GM21515 (cell line): Measurements from ENCODE around the gene UCKL1.
"Not testable (repeated sequence)": the region's sequence is repeated elsewhere in the genome, so short reads cannot be mapped to it uniquely, and the experiment has no call there.

Experiments
- ATAC-seq: cut with Tn5 transposase; IDR thresholded peaks from one replicate; pipeline ENCODE4 v1.9.1; 2021; ENCODE audit not compliant: unreplicated experiment

The UCKL1 gene

DNA sequence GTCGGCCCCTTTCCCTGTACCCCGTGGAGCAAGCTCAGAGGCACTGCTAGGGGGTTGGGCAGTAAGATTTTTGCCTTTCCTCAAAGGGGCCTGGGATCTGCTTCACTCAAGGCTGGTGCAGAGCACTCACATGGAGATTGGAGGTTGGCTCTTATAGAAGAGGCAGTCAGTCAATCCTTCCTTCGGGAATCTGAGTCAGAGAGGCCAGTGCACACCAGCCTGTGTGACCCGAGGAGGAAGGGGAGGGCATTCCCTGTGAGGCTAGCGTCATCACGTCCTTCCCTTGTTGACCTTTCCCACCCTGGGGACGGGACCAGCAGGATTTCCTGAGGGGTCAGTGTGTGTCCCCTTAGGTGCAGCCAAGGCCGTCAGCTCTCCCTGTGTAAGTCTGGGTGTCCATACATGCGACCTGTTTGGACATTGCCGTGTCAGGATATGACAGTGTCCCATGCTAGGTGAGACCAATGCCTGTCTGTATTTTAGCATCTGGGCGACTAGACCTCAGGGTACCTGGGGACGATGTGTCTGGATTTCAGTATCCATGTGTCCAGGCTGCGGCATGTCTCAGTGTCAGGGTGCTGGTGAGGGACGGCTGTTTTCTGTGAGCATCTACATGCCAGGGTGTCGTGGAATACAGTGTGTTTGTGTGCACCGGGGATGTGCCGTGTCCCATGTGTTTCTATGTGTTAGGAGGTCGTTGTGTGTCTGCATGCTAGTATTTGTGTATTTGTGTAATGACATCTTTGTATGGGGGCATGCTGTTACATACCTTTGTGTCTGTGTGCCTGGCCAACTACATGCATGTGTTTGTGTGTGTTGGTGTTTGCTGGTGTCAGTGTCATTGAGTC lies 16.3 kb upstream of the UCKL1 start:
- ATAC-seq = no peak

- not testable (repeated sequence) for ATAC-seq
These were observed 15.7 kb upstream of the UCKL1 start for GRCh38 chr20:63971960-63972311.

DNA sequence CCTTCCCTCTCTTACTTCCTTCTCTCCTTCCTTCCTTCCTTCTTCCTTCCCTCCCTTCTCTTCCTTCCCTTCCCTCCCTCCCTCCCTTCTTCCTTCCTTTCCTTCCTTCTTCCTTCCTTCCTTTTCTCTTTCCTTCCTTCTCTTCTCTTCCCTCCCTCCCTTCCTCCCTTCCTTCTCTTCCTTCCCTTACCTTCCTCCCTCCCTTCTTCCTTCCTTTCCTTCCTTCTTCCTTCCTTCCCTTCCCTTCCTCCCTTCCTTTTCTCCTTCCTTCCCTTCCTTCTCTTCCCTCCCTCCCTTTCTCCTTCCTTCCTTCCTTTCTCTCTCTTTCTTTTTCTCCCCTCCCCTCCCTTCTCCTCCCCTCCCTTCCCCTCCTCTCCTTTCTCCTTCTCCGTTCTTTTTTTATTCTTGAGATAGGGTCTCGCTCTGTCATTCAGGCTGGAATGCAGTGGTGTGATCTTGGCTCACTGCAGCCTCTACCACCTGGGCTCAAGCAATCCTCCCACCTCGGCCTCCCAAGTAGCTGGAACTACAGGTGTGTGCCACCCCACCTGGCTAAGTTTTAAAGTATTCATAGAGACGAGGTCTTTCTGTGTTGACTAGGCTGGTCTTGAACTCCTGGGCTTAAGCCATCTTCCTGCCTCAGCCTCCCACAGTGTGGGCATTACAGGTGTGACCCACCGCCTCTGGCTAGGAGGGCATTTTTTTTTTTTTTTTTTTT lies 14.7 kb upstream of the UCKL1 start:
- ATAC-seq = no peak

- no peak for ATAC-seq
These were observed 13.9 kb upstream of the UCKL1 start, which contains the start of gene ZNF512B for GRCh38 chr20:63969838-63970713. ZNF512B (minus strand) TSS chr20:63969930; CDS start chr20:63967950, 1,980 bp downstream.

GRCh38 chr20:63968928-63969760 lies 12.9 kb upstream of the UCKL1 start:
- ATAC-seq = no peak

GRCh38 chr20:63968136-63968927 lies 12.1 kb upstream of the UCKL1 start:
- no peak for ATAC-seq

DNA sequence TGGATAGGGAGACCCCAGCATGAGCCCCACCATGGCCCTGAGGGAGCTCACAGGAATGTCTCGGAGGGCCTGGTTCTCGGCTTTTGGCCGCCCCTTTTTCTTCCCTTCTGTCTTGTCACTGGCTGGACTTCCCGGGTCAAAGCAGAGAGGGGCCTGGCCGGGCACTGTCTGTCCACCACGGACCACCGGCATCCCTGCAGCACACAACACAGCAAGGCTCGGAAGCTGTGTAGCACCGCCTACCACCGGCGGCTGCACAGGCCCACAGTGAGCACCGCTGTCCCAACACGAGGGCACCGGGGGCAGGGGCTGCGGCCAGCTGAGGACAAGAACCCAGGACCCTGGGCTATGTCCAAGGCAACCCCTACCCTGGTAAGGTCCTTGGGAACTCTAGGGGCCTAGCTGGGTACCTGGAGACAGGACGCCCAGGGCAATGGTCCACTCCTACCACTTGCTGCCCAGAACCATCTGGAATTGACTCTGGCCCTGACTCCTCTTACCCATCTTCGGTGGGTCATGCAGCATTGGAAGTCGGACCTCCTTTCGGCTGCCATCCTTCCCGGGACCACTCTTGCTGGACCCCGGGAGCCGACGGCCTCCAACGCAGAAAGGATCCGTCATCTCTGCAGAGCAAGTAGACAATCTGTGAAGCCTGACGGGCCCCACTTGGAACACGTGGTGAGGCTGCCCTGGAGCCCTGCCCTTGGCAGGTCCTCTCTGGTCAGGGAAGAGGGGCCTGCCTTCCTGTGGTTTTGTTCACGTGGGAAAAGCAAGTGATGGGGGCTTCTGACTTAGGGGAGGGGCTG lies 11.3 kb upstream of the UCKL1 start:
- no peak for ATAC-seq

- no peak for ATAC-seq
These were observed 10.7 kb upstream of the UCKL1 start for GRCh38 chr20:63966944-63967322.

- no peak for ATAC-seq
These were observed 10.1 kb upstream of the UCKL1 start for GRCh38 chr20:63966172-63966943.

DNA sequence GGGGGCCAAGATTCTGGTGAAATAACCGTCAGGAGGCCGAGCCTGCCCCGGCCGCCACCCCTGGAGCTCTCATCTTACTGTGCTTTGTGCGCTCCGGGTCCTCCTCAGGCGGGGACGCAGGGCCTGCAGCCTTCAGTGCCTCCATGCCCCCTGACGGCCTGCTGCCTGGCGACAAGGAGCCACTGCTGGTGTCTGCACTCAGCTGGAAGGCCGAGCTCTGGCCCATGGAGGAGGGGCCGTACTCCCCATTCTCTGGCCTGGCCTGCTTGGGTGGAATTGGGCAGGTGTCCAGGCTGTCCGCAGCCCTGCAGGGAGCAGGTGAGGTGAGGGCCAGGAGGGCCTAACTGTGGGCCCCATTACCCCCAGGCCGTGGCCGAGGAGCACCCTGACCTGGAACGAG lies 8.2 kb upstream of the UCKL1 start:
- ATAC-seq = no peak

GRCh38 chr20:63963784-63964301 lies 7.6 kb upstream of the UCKL1 start:
- no peak for ATAC-seq

DNA sequence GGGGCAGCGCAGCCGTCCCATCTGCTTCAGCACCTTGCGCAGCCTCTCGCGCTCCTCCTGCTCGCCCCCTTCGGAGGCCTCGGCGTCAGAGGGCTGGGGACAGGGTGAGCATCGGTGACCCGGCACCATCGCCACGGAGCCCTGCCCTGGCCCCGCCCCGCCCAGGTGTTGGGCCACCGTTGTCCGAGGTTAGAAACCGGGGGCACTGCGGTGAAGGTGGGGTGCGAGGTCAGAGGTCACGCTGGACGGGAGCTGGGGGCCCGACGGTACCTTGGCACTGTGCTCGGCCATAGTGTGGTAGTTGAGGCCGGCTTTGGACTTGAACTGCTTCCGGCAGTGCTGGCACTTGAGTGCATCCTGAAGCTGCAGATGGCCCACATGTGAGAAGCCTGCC lies 7.1 kb upstream of the UCKL1 start:
- ATAC-seq = no peak

DNA sequence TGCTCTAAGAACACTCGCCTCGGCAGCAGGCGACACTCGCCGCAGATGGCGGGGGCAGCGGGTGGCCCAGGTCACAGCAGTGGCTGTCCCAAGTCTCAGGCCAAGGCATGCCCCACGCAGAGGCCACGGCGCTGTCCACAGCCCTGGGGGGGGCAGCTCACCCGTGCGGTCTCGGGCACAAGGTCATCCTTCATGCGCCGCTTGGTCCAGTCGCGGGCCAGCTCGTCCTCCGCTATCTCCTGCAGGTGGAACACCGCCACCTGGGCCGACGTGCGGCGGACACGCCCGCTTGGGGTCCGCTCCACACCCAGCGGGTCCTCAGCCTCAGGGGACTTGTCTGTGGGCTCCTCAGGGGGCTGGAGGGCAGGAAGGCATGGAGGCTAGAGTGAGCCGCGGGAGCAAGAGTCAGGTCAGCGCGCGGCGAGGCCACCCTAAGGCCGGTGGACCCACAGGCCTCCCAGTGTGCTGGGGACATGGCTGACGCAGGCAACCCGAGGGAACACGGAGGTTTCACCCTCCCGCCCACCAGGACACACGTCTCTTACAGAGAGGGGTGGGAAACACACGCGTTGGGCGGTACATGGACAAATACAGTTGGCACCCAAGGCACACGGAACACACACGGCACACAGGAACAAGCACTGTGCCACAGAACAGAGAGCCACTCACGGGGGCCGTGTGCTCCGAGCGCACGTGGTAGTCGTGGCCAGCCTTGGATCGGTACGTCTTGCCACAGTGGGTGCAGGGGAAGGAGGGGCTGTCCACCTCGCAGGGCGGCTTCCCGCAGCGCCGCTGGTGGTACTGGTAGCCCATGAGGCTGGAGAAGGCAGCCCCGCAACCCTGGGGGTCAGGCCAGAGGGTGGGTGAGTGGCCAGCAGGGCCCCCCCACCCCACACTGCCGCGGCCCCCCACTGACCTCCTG lies 6.5 kb upstream of the UCKL1 start:
- no peak for ATAC-seq

DNA sequence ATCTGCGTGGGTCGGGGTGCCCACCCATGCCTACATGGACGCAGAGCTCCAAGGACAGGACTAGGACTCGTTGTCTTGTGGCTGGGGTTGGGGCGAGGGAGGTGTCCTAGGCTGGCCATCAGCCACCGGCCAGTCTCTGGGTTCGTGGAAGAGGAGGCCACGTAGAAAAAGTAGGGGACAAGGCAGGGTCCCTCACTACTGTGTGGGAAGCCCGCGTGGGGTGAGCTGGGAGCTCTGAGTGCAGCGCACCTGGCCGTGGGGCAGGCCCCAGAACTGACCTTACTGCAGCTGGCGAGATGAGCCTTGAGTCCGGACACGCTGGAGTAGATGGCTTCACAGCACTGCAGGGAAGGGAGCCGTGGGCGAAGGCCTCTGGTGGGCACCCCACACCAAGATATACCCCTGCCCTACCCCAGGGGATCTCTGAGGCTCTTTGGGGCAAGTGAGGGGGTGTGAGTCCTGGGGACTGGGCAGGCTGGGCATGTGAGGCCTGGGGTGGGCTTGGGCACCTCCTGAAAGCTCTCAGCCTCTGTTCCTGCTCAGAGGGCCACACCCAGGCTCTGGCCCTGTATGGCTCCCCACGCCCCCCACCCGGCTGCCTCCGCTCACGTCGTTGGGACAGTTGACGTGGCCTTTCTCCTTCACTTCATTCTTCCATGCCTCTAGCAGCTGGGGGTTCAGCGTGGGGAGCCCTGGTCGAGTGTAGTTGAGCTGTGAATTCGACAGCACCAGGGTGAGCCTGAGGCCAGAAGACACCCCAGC lies 5.6 kb upstream of the UCKL1 start:
- ATAC-seq = no peak

DNA sequence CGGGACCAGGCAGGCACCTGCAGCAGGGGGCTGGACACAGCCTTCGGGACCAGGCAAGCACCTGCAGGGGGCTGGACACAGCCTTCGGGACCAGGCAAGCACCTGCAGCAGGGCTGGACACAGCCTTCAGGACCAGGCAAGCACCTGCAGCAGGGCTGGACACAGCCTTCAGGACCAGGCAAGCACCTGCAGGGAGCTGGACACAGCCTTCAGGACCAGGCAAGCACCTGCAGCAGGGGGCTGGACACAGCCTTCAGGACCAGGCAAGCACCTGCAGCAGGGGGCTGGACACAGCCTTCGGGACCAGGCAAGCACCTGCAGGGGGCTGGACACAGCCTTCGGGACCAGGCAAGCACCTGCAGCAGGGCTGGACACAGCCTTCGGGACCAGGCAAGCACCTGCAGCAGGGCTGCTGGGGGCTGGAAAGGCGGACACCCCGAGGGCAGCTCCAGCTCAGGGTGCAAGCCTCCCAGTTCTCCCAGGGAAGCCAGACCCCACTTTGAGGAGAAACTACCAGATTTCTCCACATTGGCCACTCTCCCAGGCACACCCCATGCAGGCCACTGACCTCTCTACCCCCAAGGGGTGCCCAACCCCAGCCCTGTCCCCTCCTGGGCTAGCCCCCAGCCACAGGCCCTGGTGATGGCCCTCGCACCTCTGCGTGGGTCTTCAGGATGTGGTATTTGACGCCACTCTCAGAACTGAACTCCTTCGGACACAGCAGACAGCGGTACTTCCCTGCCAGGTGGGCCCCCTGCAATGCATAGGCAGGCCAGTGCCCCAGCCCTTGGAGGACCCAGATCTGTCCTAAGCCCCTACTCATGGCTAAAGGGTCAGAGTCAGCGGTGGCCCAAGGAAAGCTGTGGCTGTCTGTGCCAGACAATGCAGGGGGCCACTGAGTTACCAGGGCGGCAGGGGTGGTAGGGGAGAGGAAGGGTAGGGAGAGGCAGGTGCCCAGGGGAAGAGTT lies 4.7 kb upstream of the UCKL1 start:
- ATAC-seq = not testable (repeated sequence)
